ENCODE data around the gene SLC15A3. TPM values are rescaled to one million over a fixed set of nuclear protein-coding genes. Genes with fewer than 3 reads are reported as not detected.

Gene SLC15A3
- total RNA-seq, 2 experiments from 2014 or later: 10.5 to 11.9 TPM

DNA sequence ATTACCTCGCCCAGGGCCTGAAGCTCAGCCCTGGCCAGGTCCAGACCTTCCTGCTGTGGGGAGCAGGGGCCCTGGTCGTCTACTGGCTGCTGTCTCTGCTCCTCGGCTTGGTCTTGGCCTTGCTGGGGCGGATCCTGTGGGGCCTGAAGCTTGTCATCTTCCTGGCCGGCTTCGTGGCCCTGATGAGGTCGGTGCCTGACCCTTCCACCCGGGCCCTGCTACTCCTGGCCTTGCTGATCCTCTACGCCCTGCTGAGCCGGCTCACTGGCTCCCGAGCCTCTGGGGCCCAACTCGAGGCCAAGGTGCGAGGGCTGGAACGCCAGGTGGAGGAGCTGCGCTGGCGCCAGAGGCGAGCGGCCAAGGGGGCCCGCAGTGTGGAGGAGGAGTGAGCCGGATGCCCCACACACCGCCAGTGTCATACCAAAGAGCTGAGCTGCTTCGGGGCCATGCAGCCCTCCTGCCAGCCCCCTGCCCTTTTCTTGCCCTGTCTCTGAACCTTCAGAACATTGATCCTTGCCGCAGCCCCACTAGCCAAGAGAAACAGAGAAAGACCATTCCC lies 30.1 kb downstream of the SLC15A3 start:
- no peak overlapping the region for H3K4me3 Mint-ChIP-seq

DNA sequence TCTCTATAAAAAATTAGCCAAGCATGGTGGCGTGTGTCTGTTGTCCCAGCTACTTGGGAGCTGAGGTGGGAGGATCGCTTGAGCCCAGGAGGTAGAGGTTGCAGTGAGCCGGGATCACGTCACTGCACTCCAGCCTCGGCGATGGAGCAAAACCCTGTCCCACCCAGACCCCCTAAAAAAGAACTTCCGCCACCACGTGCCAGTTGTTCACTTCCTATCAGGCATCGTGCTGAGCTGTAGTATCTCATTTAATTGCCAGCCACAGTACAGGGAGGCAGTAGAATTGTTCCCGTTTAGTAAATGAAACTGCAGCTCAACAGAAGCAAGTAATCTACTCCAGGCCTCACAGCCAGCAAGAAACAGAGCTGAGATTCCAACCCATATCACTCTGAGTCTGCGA lies 30.7 kb downstream of the SLC15A3 start:
- Histone ChIP-seq H3K27ac (ENCODE audit: low read depth in 1 of 2, low read length in 2 of 2) (no peak overlapping the region), H3K9me3 (ENCODE audit: control insufficient read depth in 1 of 2, insufficient read depth in 1 of 2, low read length in 2 of 2) (peaks cover 0 to 14% of the 10 kb centered on the region in 2 experiments), H3K27me3 (ENCODE audit: control insufficient read depth in 1 of 2, insufficient read depth in 2 of 2, low read length in 2 of 2) (peaks cover 25 to 28% of the 10 kb centered on the region in 2 experiments), H3K4me1 (ENCODE audit: insufficient read depth, low read length) (peaks cover 39% of the 10 kb centered on the region), H3K36me3 (ENCODE audit: insufficient read depth, low read length) (peaks cover 53% of the 10 kb centered on the region), H3K4me3 (ENCODE audit: low read length) (no peak overlapping the region)
- no peaks in the 10 kb centered on the region for H3K9me3 Mint-ChIP-seq
- no peak overlapping the region for H3K27ac Mint-ChIP-seq
- POLR2A ChIA-PET: interaction anchor here (1.6 kb wide), 1 partner anchor 9 kb away, joined by 3 read pairs; no protein-coding TSS in a partner anchor
- H3K36me3 Mint-ChIP-seq (ENCODE audit: low read depth): peaks cover 52% of the 10 kb centered on the region
- TF ChIP-seq, protein P1, sequence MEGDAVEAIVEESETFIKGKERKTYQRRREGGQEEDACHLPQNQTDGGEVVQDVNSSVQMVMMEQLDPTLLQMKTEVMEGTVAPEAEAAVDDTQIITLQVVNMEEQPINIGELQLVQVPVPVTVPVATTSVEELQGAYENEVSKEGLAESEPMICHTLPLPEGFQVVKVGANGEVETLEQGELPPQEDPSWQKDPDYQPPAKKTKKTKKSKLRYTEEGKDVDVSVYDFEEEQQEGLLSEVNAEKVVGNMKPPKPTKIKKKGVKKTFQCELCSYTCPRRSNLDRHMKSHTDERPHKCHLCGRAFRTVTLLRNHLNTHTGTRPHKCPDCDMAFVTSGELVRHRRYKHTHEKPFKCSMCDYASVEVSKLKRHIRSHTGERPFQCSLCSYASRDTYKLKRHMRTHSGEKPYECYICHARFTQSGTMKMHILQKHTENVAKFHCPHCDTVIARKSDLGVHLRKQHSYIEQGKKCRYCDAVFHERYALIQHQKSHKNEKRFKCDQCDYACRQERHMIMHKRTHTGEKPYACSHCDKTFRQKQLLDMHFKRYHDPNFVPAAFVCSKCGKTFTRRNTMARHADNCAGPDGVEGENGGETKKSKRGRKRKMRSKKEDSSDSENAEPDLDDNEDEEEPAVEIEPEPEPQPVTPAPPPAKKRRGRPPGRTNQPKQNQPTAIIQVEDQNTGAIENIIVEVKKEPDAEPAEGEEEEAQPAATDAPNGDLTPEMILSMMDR (IDR thresholded peaks at IDR 0.05): no peak
- H3K4me3 Mint-ChIP-seq: no peak overlapping the region
- ATAC-seq (ENCODE audit: poor library complexity): no peak
- intact Hi-C loops (cut with DNase I, micrococcal nuclease): no loop called here
- no peak for DNase-seq
- peaks cover 32% of the 10 kb centered on the region for H3K27me3 Mint-ChIP-seq
- H3K4me1 Mint-ChIP-seq (ENCODE audit: low read depth): peaks cover 19% of the 10 kb centered on the region
- CTCF ChIA-PET: no interaction called here

More for the DNA sequence above, 30.1 kb downstream of the SLC15A3 start:
- Mint-ChIP-seq H3K27ac (no peak overlapping the region), H3K27me3 (peaks cover 37% of the 10 kb centered on the region), H3K4me1 (ENCODE audit: low read depth) (peaks cover 16% of the 10 kb centered on the region), H3K9me3 (no peaks in the 10 kb centered on the region), H3K36me3 (ENCODE audit: low read depth) (peaks cover 52% of the 10 kb centered on the region)
- Histone ChIP-seq H3K4me3 (ENCODE audit: low read length) (no peak overlapping the region), H3K4me1 (ENCODE audit: insufficient read depth, low read length) (peaks cover 34% of the 10 kb centered on the region), H3K27ac (ENCODE audit: low read depth in 1 of 2, low read length in 2 of 2) (no peak overlapping the region), H3K36me3 (ENCODE audit: insufficient read depth, low read length) (peaks cover 53% of the 10 kb centered on the region), H3K27me3 (ENCODE audit: control insufficient read depth in 1 of 2, insufficient read depth in 2 of 2, low read length in 2 of 2) (peaks cover 25 to 28% of the 10 kb centered on the region in 2 experiments), H3K9me3 (ENCODE audit: control insufficient read depth in 1 of 2, insufficient read depth in 1 of 2, low read length in 2 of 2) (peaks cover 0 to 14% of the 10 kb centered on the region in 2 experiments)
- TF ChIP-seq, protein P1 (IDR thresholded peaks at IDR 0.05): no peak
- no peak for ATAC-seq (ENCODE audit: poor library complexity)
- ChIA-PET POLR2A (interaction anchor here (1.6 kb wide), 1 partner anchor 10 kb away, joined by 3 read pairs; no protein-coding TSS in a partner anchor), CTCF (no interaction called here)
- intact Hi-C loops (cut with DNase I, micrococcal nuclease): no loop called here
- DNase-seq: no peak

DNA sequence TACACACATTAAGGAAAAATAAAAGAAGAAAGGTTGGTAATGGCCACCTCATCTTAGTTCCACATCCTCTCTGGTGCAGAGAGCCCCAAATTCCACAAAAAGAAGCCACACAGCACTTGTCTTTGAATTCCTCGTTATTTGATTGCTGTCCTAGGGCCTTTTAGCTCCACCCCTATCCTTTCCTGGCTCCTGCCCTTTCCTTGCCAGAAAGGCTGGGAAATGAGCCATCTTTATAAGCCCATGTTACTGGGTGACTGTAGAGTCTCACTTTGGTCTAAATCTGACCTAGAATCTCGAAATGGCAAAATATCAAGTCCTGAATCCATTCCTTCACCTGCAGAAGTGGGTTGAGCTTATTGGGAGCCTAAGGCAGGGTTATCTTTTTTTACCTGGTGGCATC lies 32.0 kb downstream of the SLC15A3 start:
- Histone ChIP-seq H3K27ac (ENCODE audit: low read depth in 1 of 2, low read length in 2 of 2) (no peak overlapping the region), H3K36me3 (ENCODE audit: insufficient read depth, low read length) (peaks cover 53% of the 10 kb centered on the region), H3K27me3 (ENCODE audit: control insufficient read depth in 1 of 2, insufficient read depth in 2 of 2, low read length in 2 of 2) (peaks cover 19 to 22% of the 10 kb centered on the region in 2 experiments), H3K4me3 (ENCODE audit: low read length) (no peak overlapping the region), H3K4me1 (ENCODE audit: insufficient read depth, low read length) (peaks cover 45% of the 10 kb centered on the region), H3K9me3 (ENCODE audit: control insufficient read depth in 1 of 2, insufficient read depth in 1 of 2, low read length in 2 of 2) (peaks cover 0 to 10% of the 10 kb centered on the region in 2 experiments)
- intact Hi-C loops (cut with DNase I, micrococcal nuclease): loop anchor here in 1 of 2 experiments (5.0 kb wide), 1 partner anchor 32 kb away; the partner anchor contains the start of gene SLC15A3
- peaks cover 19% of the 10 kb centered on the region for H3K27me3 Mint-ChIP-seq
- H3K27ac Mint-ChIP-seq: no peak overlapping the region
- DNase-seq (no peak), ATAC-seq (ENCODE audit: poor library complexity) (no peak)
- TF ChIP-seq, protein P1 (IDR thresholded peaks at IDR 0.05): no peak
- ChIA-PET POLR2A (no interaction called here), CTCF (interaction anchor here (1.2 kb wide), 1 partner anchor 14 kb away, joined by 3 read pairs; the partner anchor contains the start of gene PRPF19)
- peaks cover 63% of the 10 kb centered on the region for H3K36me3 Mint-ChIP-seq (ENCODE audit: low read depth)
- H3K9me3 Mint-ChIP-seq: no peaks in the 10 kb centered on the region
- no peak overlapping the region for H3K4me3 Mint-ChIP-seq
- peaks cover 27% of the 10 kb centered on the region for H3K4me1 Mint-ChIP-seq (ENCODE audit: low read depth)

Data from CD4-positive, alpha-beta T cell (primary cell).